ENCODE data around the gene CREB3.

CREB3 gene

GRCh38 chr9:35700942-35701341, 31.5 kb upstream of the CREB3 start:
- no peak for FAIRE-seq

GRCh38 chr9:35702696-35703095, 29.8 kb upstream of the CREB3 start:
- DNase-seq (ENCODE audit: insufficient read length, low spot score) (no peak), FAIRE-seq (no peak)

More at GRCh38 chr9:35700942-35701341, 31.5 kb upstream of the CREB3 start:
- DNase-seq (ENCODE audit: insufficient read length, low spot score): no peak

GRCh38 chr9:35703906-35704672, 28.4 kb upstream of the CREB3 start:
- DNase-seq (ENCODE audit: insufficient read length, low spot score) (no peak), FAIRE-seq (no peak)

GRCh38 chr9:35705372-35705771, 27.1 kb upstream of the CREB3 start:
- DNase-seq (ENCODE audit: insufficient read length, low spot score) (no peak), FAIRE-seq (no peak)

- FAIRE-seq (no peak), DNase-seq (ENCODE audit: insufficient read length, low spot score) (no peak)
Measured at GRCh38 chr9:35705836-35706430, 26.5 kb upstream of the CREB3 start.

GRCh38 chr9:35706951-35707350, 25.5 kb upstream of the CREB3 start:
- DNase-seq (ENCODE audit: insufficient read length, low spot score): no peak
- no peak for FAIRE-seq

- FAIRE-seq (no peak), DNase-seq (ENCODE audit: insufficient read length, low spot score) (no peak)
Measured at GRCh38 chr9:35708146-35708545, 24.3 kb upstream of the CREB3 start.

- DNase-seq (ENCODE audit: insufficient read length, low spot score): no peak
- no peak for FAIRE-seq
Measured at GRCh38 chr9:35710818-35711500, 21.5 kb upstream of the CREB3 start.

GRCh38 chr9:35711501-35712428, 20.7 kb upstream of the CREB3 start:
- DNase-seq (ENCODE audit: insufficient read length, low spot score): no peak
- no peak for FAIRE-seq

GRCh38 chr9:35712762-35713400, 19.6 kb upstream of the CREB3 start:
- DNase-seq (ENCODE audit: insufficient read length, low spot score) (no peak), FAIRE-seq (no peak)

GRCh38 chr9:35713578-35713977, 18.9 kb upstream of the CREB3 start:
- DNase-seq (ENCODE audit: insufficient read length, low spot score) (no peak), FAIRE-seq (no peak)

- DNase-seq (ENCODE audit: insufficient read length, low spot score): no peak
- FAIRE-seq: no peak
Measured at GRCh38 chr9:35714123-35714522, 18.3 kb upstream of the CREB3 start.

GRCh38 chr9:35714579-35715252, 17.8 kb upstream of the CREB3 start:
- FAIRE-seq (no peak), DNase-seq (ENCODE audit: insufficient read length, low spot score) (no peak)

GRCh38 chr9:35716230-35716629, 16.2 kb upstream of the CREB3 start:
- no peak for FAIRE-seq
- DNase-seq (ENCODE audit: insufficient read length, low spot score): no peak

GRCh38 chr9:35717132-35717870, 15.2 kb upstream of the CREB3 start:
- FAIRE-seq (no peak), DNase-seq (ENCODE audit: insufficient read length, low spot score) (no peak)

GRCh38 chr9:35718721-35719511, 13.6 kb upstream of the CREB3 start:
- DNase-seq (ENCODE audit: insufficient read length, low spot score) (no peak), FAIRE-seq (no peak)

- FAIRE-seq (no peak), DNase-seq (ENCODE audit: insufficient read length, low spot score) (no peak)
Measured at GRCh38 chr9:35719546-35719945, 12.9 kb upstream of the CREB3 start.

GRCh38 chr9:35723426-35723825, 9.0 kb upstream of the CREB3 start:
- no peak for DNase-seq (ENCODE audit: insufficient read length, low spot score)
- no peak for FAIRE-seq

Data from GM19239 (cell line).